Right atrium auricular region (tissue), 2 donors: Measurements from ENCODE around the gene CAPN8. TPM values are rescaled to one million over a fixed set of nuclear protein-coding genes. Genes with fewer than 3 reads are reported as not detected.

Experiments
- DNase-seq: peaks from one replicate; pipeline ENCODE4 v3.0.0-alpha.2; 2019; ENCODE audit warnings: low spot score
- H3K27ac ChIP-seq, 2 donors: fragments of 200-600 bp; sonication (generic); 1 replicate in 1 of 2; 2 replicates in 1 of 2; pipeline ENCODE4 v1.5.1; 2016 to 2019
- H3K27me3 ChIP-seq, 2 donors: fragments of 200-600 bp; sonication (generic); one replicate each; pipeline versions ENCODE4 v1.5.1 to v1.6.0; 2017 to 2019
- H3K36me3 ChIP-seq: fragments of 200-600 bp; sonication (generic); one replicate; pipeline ENCODE4 v1.5.1; 2016
- H3K4me1 ChIP-seq, 2 donors: fragments of 200-600 bp; sonication (generic); one replicate each; pipeline versions ENCODE4 v1.5.1 to v1.6.0; 2017 to 2019
- H3K4me3 ChIP-seq, 2 donors: fragments of 200-600 bp; sonication (generic); 1 replicate in 1 of 2; 2 replicates in 1 of 2; pipeline ENCODE4 v1.5.1; 2017 to 2019; ENCODE audit warnings: mild to moderate bottlenecking in 1 of 2, moderate library complexity in 1 of 2
- H3K9me3 ChIP-seq, 2 donors: fragments of 200-600 bp; sonication (generic); one replicate each; pipeline ENCODE4 v1.5.1; 2019
- total RNA-seq, 2 donors: library from RNA; depleted of rRNA; stranded (reverse); fragments of >200 nt; gene quantifications; one replicate each; pipeline ENCODE4 v1.1.0, GENCODE V29; 2016
- TF ChIP-seq, protein P1 (sequence below), 2 donors: fragments of 200-600 bp; sonication (generic); IDR thresholded peaks; one replicate each; pipeline ENCODE4 v1.5.1; 2019; ENCODE audit warnings: antibody characterized with exemption in 2 of 2

The CAPN8 gene
- total RNA-seq, 2 donors from 2014 or later = not detected

DNA sequence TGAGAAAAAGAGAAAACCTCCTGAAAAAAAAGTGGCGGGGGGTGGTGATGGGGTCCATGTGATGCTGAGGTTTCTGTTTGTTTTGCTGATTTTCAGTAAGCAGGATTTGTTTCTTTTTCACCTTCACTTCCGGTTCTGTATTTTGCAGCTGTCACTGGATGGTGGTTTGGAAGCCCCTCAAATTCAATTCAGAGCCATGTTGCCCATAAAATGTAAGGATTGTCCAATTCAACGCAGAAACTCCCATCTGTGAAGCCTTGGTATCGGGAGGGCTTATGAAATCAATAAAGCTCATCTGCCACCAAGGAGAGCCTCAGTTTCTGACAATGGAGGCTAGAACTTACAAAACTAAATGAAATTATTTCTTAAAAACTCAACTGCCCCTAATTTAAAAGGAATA is 12.1 kb downstream of the CAPN8 start:
- Histone ChIP-seq H3K36me3 (no peaks in the 10 kb centered on the region), H3K27ac (no peak overlapping the region), H3K4me1 (peaks cover 0 to 5% of the 10 kb centered on the region in 2 donors), H3K9me3 (no peaks in the 10 kb centered on the region), H3K4me3 (no peak overlapping the region), H3K27me3 (no peaks in the 10 kb centered on the region)
- DNase-seq = no peak
- TF ChIP-seq, protein P1, sequence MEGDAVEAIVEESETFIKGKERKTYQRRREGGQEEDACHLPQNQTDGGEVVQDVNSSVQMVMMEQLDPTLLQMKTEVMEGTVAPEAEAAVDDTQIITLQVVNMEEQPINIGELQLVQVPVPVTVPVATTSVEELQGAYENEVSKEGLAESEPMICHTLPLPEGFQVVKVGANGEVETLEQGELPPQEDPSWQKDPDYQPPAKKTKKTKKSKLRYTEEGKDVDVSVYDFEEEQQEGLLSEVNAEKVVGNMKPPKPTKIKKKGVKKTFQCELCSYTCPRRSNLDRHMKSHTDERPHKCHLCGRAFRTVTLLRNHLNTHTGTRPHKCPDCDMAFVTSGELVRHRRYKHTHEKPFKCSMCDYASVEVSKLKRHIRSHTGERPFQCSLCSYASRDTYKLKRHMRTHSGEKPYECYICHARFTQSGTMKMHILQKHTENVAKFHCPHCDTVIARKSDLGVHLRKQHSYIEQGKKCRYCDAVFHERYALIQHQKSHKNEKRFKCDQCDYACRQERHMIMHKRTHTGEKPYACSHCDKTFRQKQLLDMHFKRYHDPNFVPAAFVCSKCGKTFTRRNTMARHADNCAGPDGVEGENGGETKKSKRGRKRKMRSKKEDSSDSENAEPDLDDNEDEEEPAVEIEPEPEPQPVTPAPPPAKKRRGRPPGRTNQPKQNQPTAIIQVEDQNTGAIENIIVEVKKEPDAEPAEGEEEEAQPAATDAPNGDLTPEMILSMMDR (IDR thresholded peaks at IDR 0.05) = no peak

GRCh38 chr1:223653015-223653414 is 12.5 kb downstream of the CAPN8 start:
- DNase-seq = no peak
- Histone ChIP-seq H3K27ac (no peak overlapping the region), H3K36me3 (no peaks in the 10 kb centered on the region), H3K27me3 (no peaks in the 10 kb centered on the region), H3K4me3 (no peak overlapping the region), H3K4me1 (peaks cover 0 to 5% of the 10 kb centered on the region in 2 donors), H3K9me3 (no peaks in the 10 kb centered on the region)
- TF ChIP-seq, protein P1 (IDR thresholded peaks at IDR 0.05) = no peak

- DNase-seq = no peak
- TF ChIP-seq, protein P1 (IDR thresholded peaks at IDR 0.05) = no peak
- H3K4me1 ChIP-seq = peaks cover 0 to 5% of the 10 kb centered on the region in 2 donors
- no peaks in the 10 kb centered on the region for H3K36me3 ChIP-seq
- no peak overlapping the region for H3K4me3 ChIP-seq
- no peak overlapping the region for H3K27ac ChIP-seq
- no peaks in the 10 kb centered on the region for H3K27me3 ChIP-seq
- no peaks in the 10 kb centered on the region for H3K9me3 ChIP-seq
Measured at GRCh38 chr1:223652436-223652941, 13.0 kb downstream of the CAPN8 start.

DNA sequence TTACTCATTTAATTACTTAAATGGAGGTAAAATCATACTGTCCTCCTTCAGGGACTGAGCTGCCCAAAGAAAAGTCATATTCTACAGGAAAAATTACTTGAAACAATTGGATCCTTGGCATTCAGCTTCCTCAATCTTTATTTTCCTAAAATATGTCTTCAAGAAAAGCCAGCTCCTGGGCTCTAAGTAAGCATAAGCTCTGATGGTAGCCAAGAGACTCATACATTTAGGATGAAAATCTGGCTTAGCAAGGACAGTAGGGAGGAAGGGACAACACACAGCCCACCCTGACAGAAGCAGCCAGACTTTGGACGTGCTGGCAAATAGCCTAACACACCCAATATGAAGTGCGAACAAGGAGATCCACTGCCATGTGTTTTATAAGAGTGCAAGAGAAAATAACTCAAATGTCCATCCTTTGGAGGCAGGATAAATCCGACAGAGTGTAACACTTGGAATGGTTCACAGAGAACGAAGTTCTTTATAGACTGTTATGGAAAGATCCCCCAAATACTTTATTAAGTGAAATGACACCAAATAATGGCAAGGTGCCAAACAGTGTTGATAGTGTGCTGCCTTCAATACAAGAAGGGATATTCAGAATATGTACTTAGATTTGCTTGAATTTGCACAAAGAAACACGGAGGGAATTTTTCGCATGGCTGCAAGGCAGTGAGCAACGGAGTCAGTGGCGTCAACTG is 14.1 kb downstream of the CAPN8 start:
- TF ChIP-seq, protein P1 (IDR thresholded peaks at IDR 0.05) = no peak
- Histone ChIP-seq H3K4me3 (no peak overlapping the region), H3K4me1 (peaks cover 0 to 5% of the 10 kb centered on the region in 2 donors), H3K36me3 (no peaks in the 10 kb centered on the region), H3K27me3 (no peaks in the 10 kb centered on the region), H3K27ac (no peak overlapping the region), H3K9me3 (no peaks in the 10 kb centered on the region)
- no peak for DNase-seq

GRCh38 chr1:223650465-223650864 is 15.0 kb downstream of the CAPN8 start:
- Histone ChIP-seq H3K4me1 (peaks cover 0 to 5% of the 10 kb centered on the region in 2 donors), H3K9me3 (no peaks in the 10 kb centered on the region), H3K4me3 (no peak overlapping the region), H3K27ac (no peak overlapping the region), H3K36me3 (no peaks in the 10 kb centered on the region), H3K27me3 (no peaks in the 10 kb centered on the region)
- TF ChIP-seq, protein P1 (IDR thresholded peaks at IDR 0.05) = no peak
- DNase-seq = no peak
